Lower leg skin (tissue), 4 donors: ENCODE results near the gene NF2. TPM values are rescaled to one million over a fixed set of nuclear protein-coding genes. Genes with fewer than 3 reads are reported as not detected.

Experiments
- DNase-seq, 2 donors: peaks; one replicate each; pipeline ENCODE4 v3.0.0-alpha.2; 2019; ENCODE audit warnings: low spot score in 2 of 2
- H3K4me3 ChIP-seq: fragments of 200-600 bp; sonication (generic); 2 replicates; pipeline ENCODE4 v1.5.1; 2017; ENCODE audit warnings: mild to moderate bottlenecking, low read depth; ENCODE audit not compliant: poor library complexity, severe bottlenecking
- POLR2A ChIP-seq, 2 donors: fragments of 450-650 bp; IDR thresholded peaks; one replicate each; pipeline ENCODE4 v1.6.1; 2016 to 2017; ENCODE audit warnings: antibody characterized with exemption in 2 of 2, mild to moderate bottlenecking in 1 of 2, moderate library complexity in 1 of 2
- WGBS, 2 donors: methylation state at CpG; one replicate each; pipeline ENCODE4 v1.1.5; 2018; 5-methylcytosine and 5-hydroxymethylcytosine counted together
- intact Hi-C: fragments of 100-400 bp; cut with DNase I; formaldehyde crosslinking; loops from one replicate; pipeline ENCODE4 v1.15.0; 2023; ENCODE audit warnings: low total_unique reads
- total RNA-seq, 4 donors: library from RNA; depleted of rRNA; stranded (reverse); fragments of >200 nt; gene quantifications; one replicate each; pipeline ENCODE4 v1.1.0, GENCODE V29; 2016
- TF ChIP-seq, protein P1 (sequence below), 3 donors: fragments of 450-650 bp; IDR thresholded peaks; one replicate each; pipeline ENCODE4 v1.5.1; 2016; ENCODE audit warnings: antibody characterized with exemption in 3 of 3, mild to moderate bottlenecking in 3 of 3, moderate library complexity in 2 of 3

NF2 gene
- total RNA-seq, 4 donors from 2014 or later = 16.7 to 32.0 (median 25.2) TPM

DNA sequence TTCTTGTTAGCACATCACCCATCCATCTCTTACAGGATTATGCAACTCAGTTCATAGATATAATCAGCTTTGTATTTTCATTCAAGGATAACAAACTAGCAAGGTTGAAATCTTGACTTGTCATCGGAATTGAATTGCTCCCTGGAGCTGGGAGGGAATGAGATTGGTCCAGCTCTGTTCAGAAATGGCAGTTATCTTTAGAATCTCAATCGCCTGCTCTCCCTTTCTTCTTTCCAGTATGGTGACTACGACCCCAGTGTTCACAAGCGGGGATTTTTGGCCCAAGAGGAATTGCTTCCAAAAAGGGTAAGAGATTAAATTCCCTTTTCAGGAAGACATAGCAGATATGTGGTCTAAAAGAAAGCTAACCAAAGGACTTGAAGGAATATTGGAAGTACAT is 51.0 kb downstream of the NF2 start:
- DNase-seq = no peak
- no peak overlapping the region for H3K4me3 ChIP-seq
- TF ChIP-seq, protein P1, sequence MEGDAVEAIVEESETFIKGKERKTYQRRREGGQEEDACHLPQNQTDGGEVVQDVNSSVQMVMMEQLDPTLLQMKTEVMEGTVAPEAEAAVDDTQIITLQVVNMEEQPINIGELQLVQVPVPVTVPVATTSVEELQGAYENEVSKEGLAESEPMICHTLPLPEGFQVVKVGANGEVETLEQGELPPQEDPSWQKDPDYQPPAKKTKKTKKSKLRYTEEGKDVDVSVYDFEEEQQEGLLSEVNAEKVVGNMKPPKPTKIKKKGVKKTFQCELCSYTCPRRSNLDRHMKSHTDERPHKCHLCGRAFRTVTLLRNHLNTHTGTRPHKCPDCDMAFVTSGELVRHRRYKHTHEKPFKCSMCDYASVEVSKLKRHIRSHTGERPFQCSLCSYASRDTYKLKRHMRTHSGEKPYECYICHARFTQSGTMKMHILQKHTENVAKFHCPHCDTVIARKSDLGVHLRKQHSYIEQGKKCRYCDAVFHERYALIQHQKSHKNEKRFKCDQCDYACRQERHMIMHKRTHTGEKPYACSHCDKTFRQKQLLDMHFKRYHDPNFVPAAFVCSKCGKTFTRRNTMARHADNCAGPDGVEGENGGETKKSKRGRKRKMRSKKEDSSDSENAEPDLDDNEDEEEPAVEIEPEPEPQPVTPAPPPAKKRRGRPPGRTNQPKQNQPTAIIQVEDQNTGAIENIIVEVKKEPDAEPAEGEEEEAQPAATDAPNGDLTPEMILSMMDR (IDR thresholded peaks at IDR 0.05) = no peak
- no peak for TF ChIP-seq POLR2A (IDR thresholded peaks at IDR 0.05)
- 82 to 86% methylated on average over 4 of the region's 4 CpGs for WGBS, 2 donors
- intact Hi-C loops = no loop called here

- H3K4me3 ChIP-seq = no peak overlapping the region
- TF ChIP-seq POLR2A (IDR thresholded peaks at IDR 0.05) = no peak
- TF ChIP-seq, protein P1 (IDR thresholded peaks at IDR 0.05) = no peak
- 76 to 80% methylated on average over 7 of the region's 7 CpGs for WGBS, 2 donors
- intact Hi-C loops = no loop called here
- DNase-seq = no peak
Observed at GRCh38 chr22:29654882-29655281, 51.4 kb downstream of the NF2 start.

DNA sequence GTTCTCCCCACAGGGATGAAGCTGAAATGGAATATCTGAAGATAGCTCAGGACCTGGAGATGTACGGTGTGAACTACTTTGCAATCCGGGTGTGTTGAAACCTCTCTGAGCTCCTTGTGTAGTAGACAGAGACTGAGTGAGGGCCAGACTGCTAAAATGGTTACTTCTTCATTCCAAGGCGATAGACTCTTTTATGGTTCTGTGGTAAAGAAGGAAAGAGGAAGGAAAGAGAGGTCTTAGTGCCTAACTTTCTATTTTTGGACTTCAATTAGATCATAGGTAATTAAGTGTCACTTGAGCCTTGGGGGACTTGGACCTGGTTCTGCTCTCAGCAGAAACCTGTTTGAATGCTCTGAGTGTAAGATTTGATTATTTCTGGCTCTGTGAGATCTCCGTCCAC is 54.7 kb downstream of the NF2 start:
- no peak for TF ChIP-seq POLR2A (IDR thresholded peaks at IDR 0.05)
- TF ChIP-seq, protein P1 (IDR thresholded peaks at IDR 0.05) = no peak
- intact Hi-C loops = no loop called here
- WGBS, 2 donors = 59 to 63% methylated on average over 4 of the region's 4 CpGs
- no peak for DNase-seq
- no peak overlapping the region for H3K4me3 ChIP-seq

- no peak overlapping the region for H3K4me3 ChIP-seq
- DNase-seq = no peak
- 94 to 96% methylated on average over 11 of the region's 11 CpGs for WGBS, 2 donors
- intact Hi-C loops = no loop called here
- TF ChIP-seq, protein P1 (IDR thresholded peaks at IDR 0.05) = no peak
- no peak for TF ChIP-seq POLR2A (IDR thresholded peaks at IDR 0.05)
Observed at GRCh38 chr22:29660021-29660420, 56.6 kb downstream of the NF2 start.

GRCh38 chr22:29661336-29661735 is 57.9 kb downstream of the NF2 start:
- peak; percentile 1 to 32 for DNase-seq
- WGBS, 2 donors = 20 to 41% methylated on average over 2 of the region's 2 CpGs
- H3K4me3 ChIP-seq = no peak overlapping the region
- intact Hi-C loops = no loop called here
- no peak for TF ChIP-seq POLR2A (IDR thresholded peaks at IDR 0.05)
- TF ChIP-seq, protein P1 (IDR thresholded peaks at IDR 0.05) = no peak

- H3K4me3 ChIP-seq = no peak overlapping the region
- intact Hi-C loops = no loop called here
- WGBS, 2 donors = 75 to 89% methylated on average over 8 of the region's 8 CpGs
- TF ChIP-seq, protein P1 (IDR thresholded peaks at IDR 0.05) = no peak
- TF ChIP-seq POLR2A (IDR thresholded peaks at IDR 0.05) = no peak
- DNase-seq = peak in 1 of 2 donors; percentile 13
Observed at GRCh38 chr22:29663180-29663821, 59.9 kb downstream of the NF2 start.
